Measurements from ENCODE around the gene FBP1.
"Not testable (repeated sequence)": the region's sequence is repeated elsewhere in the genome, so short reads cannot be mapped to it uniquely, and the experiment has no call there.

Gene FBP1

GRCh38 chr9:94568972-94569712 lies 70.2 kb downstream of the FBP1 start:
- Histone ChIP-seq H3K4me3 (IDR thresholded peaks at IDR 0.05; ENCODE audit: insufficient read depth, low read depth, low read length) (no peak overlapping the region), H3K4me1 (ENCODE audit: low read depth, poor library complexity, severe bottlenecking) (no peaks in the 10 kb centered on the region), H3K4me2 (no peak overlapping the region), H3K9ac (no peak overlapping the region), H2AFZ (ENCODE audit: low read depth) (no peak overlapping the region), H3K36me3 (ENCODE audit: insufficient read depth) (no peaks in the 10 kb centered on the region), H3K27me3 (ENCODE audit: insufficient read depth, low read depth) (no peaks in the 10 kb centered on the region), H4K20me1 (ENCODE audit: insufficient read depth) (no peaks in the 10 kb centered on the region), H3K79me2 (ENCODE audit: insufficient read depth, low read depth) (no peaks in the 10 kb centered on the region), H3K27ac (no peak overlapping the region)
- TF ChIP-seq CTCF (conservative IDR thresholded peaks at IDR 0.05; ENCODE audit: low read depth, low read length), result no peak

- Histone ChIP-seq H3K79me2 (ENCODE audit: insufficient read depth, low read depth) (no peaks in the 10 kb centered on the region), H3K9ac (no peak overlapping the region), H4K20me1 (ENCODE audit: insufficient read depth) (no peaks in the 10 kb centered on the region), H3K4me2 (no peak overlapping the region), H3K4me1 (ENCODE audit: low read depth, poor library complexity, severe bottlenecking) (no peaks in the 10 kb centered on the region), H3K27ac (no peak overlapping the region), H3K27me3 (ENCODE audit: insufficient read depth, low read depth) (no peaks in the 10 kb centered on the region), H3K4me3 (IDR thresholded peaks at IDR 0.05; ENCODE audit: insufficient read depth, low read depth, low read length) (no peak overlapping the region), H3K36me3 (ENCODE audit: insufficient read depth) (no peaks in the 10 kb centered on the region), H2AFZ (ENCODE audit: low read depth) (no peak overlapping the region)
- no peak for TF ChIP-seq CTCF (conservative IDR thresholded peaks at IDR 0.05; ENCODE audit: low read depth, low read length)
Observed at GRCh38 chr9:94568250-94568889, 70.9 kb downstream of the FBP1 start.

GRCh38 chr9:94567271-94567670 lies 72.0 kb downstream of the FBP1 start:
- Histone ChIP-seq H3K79me2 (ENCODE audit: insufficient read depth, low read depth) (no peaks in the 10 kb centered on the region), H3K27ac (no peak overlapping the region), H3K27me3 (ENCODE audit: insufficient read depth, low read depth) (no peaks in the 10 kb centered on the region), H3K4me3 (IDR thresholded peaks at IDR 0.05; ENCODE audit: insufficient read depth, low read depth, low read length) (no peak overlapping the region), H3K4me2 (no peak overlapping the region), H3K9ac (no peak overlapping the region), H2AFZ (ENCODE audit: low read depth) (no peak overlapping the region), H3K36me3 (ENCODE audit: insufficient read depth) (no peaks in the 10 kb centered on the region), H3K4me1 (ENCODE audit: low read depth, poor library complexity, severe bottlenecking) (no peaks in the 10 kb centered on the region), H4K20me1 (ENCODE audit: insufficient read depth) (no peaks in the 10 kb centered on the region)
- TF ChIP-seq CTCF (conservative IDR thresholded peaks at IDR 0.05; ENCODE audit: low read depth, low read length), result no peak

GRCh38 chr9:94566550-94566949 lies 72.8 kb downstream of the FBP1 start:
- Histone ChIP-seq H3K4me1 (ENCODE audit: low read depth, poor library complexity, severe bottlenecking) (no peaks in the 10 kb centered on the region), H2AFZ (ENCODE audit: low read depth) (no peak overlapping the region), H3K79me2 (ENCODE audit: insufficient read depth, low read depth) (no peaks in the 10 kb centered on the region), H3K9ac (no peak overlapping the region), H4K20me1 (ENCODE audit: insufficient read depth) (no peaks in the 10 kb centered on the region), H3K27me3 (ENCODE audit: insufficient read depth, low read depth) (no peaks in the 10 kb centered on the region), H3K4me3 (IDR thresholded peaks at IDR 0.05; ENCODE audit: insufficient read depth, low read depth, low read length) (no peak overlapping the region), H3K36me3 (ENCODE audit: insufficient read depth) (no peaks in the 10 kb centered on the region), H3K27ac (no peak overlapping the region), H3K4me2 (no peak overlapping the region)
- no peak for TF ChIP-seq CTCF (conservative IDR thresholded peaks at IDR 0.05; ENCODE audit: low read depth, low read length)

- H3K36me3 ChIP-seq (ENCODE audit: insufficient read depth); H3K27ac ChIP-seq; H3K79me2 ChIP-seq (ENCODE audit: insufficient read depth, low read depth); H3K9ac ChIP-seq; H3K4me1 ChIP-seq (ENCODE audit: low read depth, poor library complexity, severe bottlenecking); H3K4me2 ChIP-seq; H4K20me1 ChIP-seq (ENCODE audit: insufficient read depth); H2AFZ ChIP-seq (ENCODE audit: low read depth); H3K27me3 ChIP-seq (ENCODE audit: insufficient read depth, low read depth); H3K4me3 ChIP-seq (IDR thresholded peaks at IDR 0.05; ENCODE audit: insufficient read depth, low read depth, low read length): not testable (repeated sequence)
Observed at GRCh38 chr9:94564279-94564678, 75.0 kb downstream of the FBP1 start.
